SK-N-SH (cell line): ENCODE measurements around the gene CSTF3. TPM values are rescaled to one million over a fixed set of nuclear protein-coding genes. Genes with fewer than 3 reads are reported as not detected.

Source experiments
- CTCF ChIA-PET: fragments of 300-600, 350-600 bp; formaldehyde crosslinking; extraction: SDS; loops from one replicate; lab custom pipeline; 2021; lab: Yijun Ruan, JAX
- POLR2A ChIA-PET: fragments of 350-600 bp; sonication (Branson Sonifier 250); formaldehyde crosslinking; extraction: SDS; loops from one replicate; lab custom pipeline; 2020; ENCODE audit warnings: antibody characterized with exemption, inconsistent platforms; lab: Yijun Ruan, JAX
- DNase-seq: peaks from one replicate; pipeline ENCODE4 v3.0.0; 2012
- H2AFZ ChIP-seq: fragments of 200-600 bp; sonication (generic); 2 replicates; pipeline ENCODE4 v1.8.1; 2016; ENCODE audit warnings: antibody characterized with exemption, mild to moderate bottlenecking, low read depth
- H3F3A ChIP-seq: fragments of 200-600 bp; sonication (generic); replicated peaks from 2 replicates; pipeline ENCODE3; 2016; ENCODE audit warnings: antibody characterized with exemption, mild to moderate bottlenecking; ENCODE audit not compliant: insufficient read depth
- H3K27ac ChIP-seq, 2 experiments: fragments of 200-500 bp in 1 of 2; fragments of 200-600 bp in 1 of 2; sonication (Bioruptor generic) in 1 of 2; sonication (generic), shearing (Covaris generic) in 1 of 2; 2 replicates each; pipeline versions ENCODE4 v1.5.1 to v1.6.1; 2014 to 2016; ENCODE audit warnings: low read depth in 2 of 2, inconsistent platforms in 1 of 2, low read length in 1 of 2, mild to moderate bottlenecking in 1 of 2, mixed read lengths in 1 of 2
- H3K27me3 ChIP-seq: fragments of 200-600 bp; sonication (generic), shearing (Covaris generic); 2 replicates; pipeline ENCODE4 v1.6.1; 2016; ENCODE audit warnings: mixed run types; ENCODE audit not compliant: insufficient read depth
- H3K36me3 ChIP-seq, 2 experiments: fragments of 200-500 bp in 1 of 2; fragments of 200-600 bp in 1 of 2; sonication (Bioruptor generic) in 1 of 2; sonication (generic) in 1 of 2; replicated peaks in 1 of 2; 2 replicates each; pipeline versions ENCODE3 to v1.5.1; 2014 to 2016; ENCODE audit warnings: low read length in 1 of 2, mild to moderate bottlenecking in 1 of 2; ENCODE audit not compliant: insufficient read depth in 2 of 2, control insufficient read depth in 1 of 2
- H3K4me1 ChIP-seq, 2 experiments: fragments of 200-500 bp in 1 of 2; fragments of 200-600 bp in 1 of 2; sonication (Bioruptor generic) in 1 of 2; sonication (generic), shearing (Covaris generic) in 1 of 2; 2 replicates each; pipeline versions ENCODE4 v1.5.1 to v1.6.1; 2014 to 2016; ENCODE audit warnings: low read depth in 1 of 2, low read length in 1 of 2, mixed run types in 1 of 2; ENCODE audit not compliant: insufficient read depth in 2 of 2, control insufficient read depth in 1 of 2
- H3K4me2 ChIP-seq: fragments of 200-600 bp; sonication (generic), shearing (Covaris generic); 2 replicates; pipeline ENCODE4 v1.6.1; 2017; ENCODE audit warnings: mixed run types
- H3K4me3 ChIP-seq, 2 experiments: fragments of 200-500 bp in 1 of 2; fragments of 200-600 bp in 1 of 2; sonication (Bioruptor generic) in 1 of 2; sonication (generic), shearing (Covaris generic) in 1 of 2; 2 replicates each; pipeline versions ENCODE4 v1.5.1 to v1.8.1; 2014 to 2016; ENCODE audit warnings: low read depth in 2 of 2, inconsistent platforms in 1 of 2, low read length in 1 of 2, mild to moderate bottlenecking in 1 of 2, mixed read lengths in 1 of 2, moderate library complexity in 1 of 2
- H3K79me2 ChIP-seq: fragments of 200-600 bp; sonication (generic); 2 replicates; pipeline ENCODE4 v1.8.1; 2017; ENCODE audit warnings: mild to moderate bottlenecking; ENCODE audit not compliant: insufficient read depth
- H3K9ac ChIP-seq: fragments of 200-600 bp; sonication (generic); 2 replicates; pipeline ENCODE4 v1.6.1; 2017; ENCODE audit warnings: mixed run types
- H3K9me2 ChIP-seq: fragments of 200-600 bp; sonication (generic); 2 replicates; pipeline ENCODE4 v1.6.1; 2017; ENCODE audit warnings: mixed run types
- H3K9me3 ChIP-seq: fragments of 200-600 bp; sonication (generic); 2 replicates; pipeline ENCODE4 v1.6.1; 2017; ENCODE audit warnings: mixed run types, mild to moderate bottlenecking, moderate library complexity
- H4K20me1 ChIP-seq: fragments of 200-600 bp; sonication (generic); 2 replicates; pipeline ENCODE4 v1.6.1; 2017; ENCODE audit warnings: mild to moderate bottlenecking, mixed run types; ENCODE audit not compliant: insufficient read depth
- ELF1 ChIP-seq: IDR thresholded peaks from 2 replicates; pipeline ENCODE4 v1.4.0; 2012
- EP300 ChIP-seq, 2 experiments: IDR thresholded peaks; 2 replicates each; pipeline versions ENCODE4 v1.4.0 to v1.6.1; 2012; ENCODE audit warnings: borderline replicate concordance in 1 of 2, low read depth in 1 of 2, low read length in 1 of 2
- FOXJ3 ChIP-seq: sonication (generic); formaldehyde crosslinking; IDR thresholded peaks from 2 replicates; pipeline ENCODE4 v1.5.1; 2020; ENCODE audit warnings: mild to moderate bottlenecking, missing genetic modification reagents
- GATA2 ChIP-seq: sonication (generic); formaldehyde crosslinking; IDR thresholded peaks from 2 replicates; pipeline ENCODE4 v1.5.0; 2020; ENCODE audit warnings: mild to moderate bottlenecking, missing genetic modification reagents
- NFIC ChIP-seq: IDR thresholded peaks from 2 replicates; pipeline ENCODE4 v1.4.0; 2012; ENCODE audit warnings: borderline replicate concordance
- RAD21 ChIP-seq: IDR thresholded peaks from 2 replicates; pipeline ENCODE4 v1.6.1; 2012; ENCODE audit warnings: mild to moderate bottlenecking, low read length
- TCF12 ChIP-seq: IDR thresholded peaks from 2 replicates; pipeline ENCODE4 v1.4.0; 2012
- TEAD4 ChIP-seq: IDR thresholded peaks from 2 replicates; pipeline ENCODE4 v1.4.0; 2012; ENCODE audit warnings: mild to moderate bottlenecking, borderline replicate concordance; ENCODE audit not compliant: insufficient read depth
- YY1 ChIP-seq: IDR thresholded peaks from 2 replicates; pipeline ENCODE4 v1.4.0; 2012; ENCODE audit warnings: low read depth, mild to moderate bottlenecking
- WGBS: methylation state at CpG from one replicate; pipeline ENCODE4 v1.1.6; 2017; ENCODE audit warnings: low lambda C conversion rate; 5-methylcytosine and 5-hydroxymethylcytosine counted together
- polyA plus RNA-seq, 3 experiments: library from polyadenylated mRNA; depleted of rRNA; stranded (reverse); fragments of >200 nt; gene quantifications; 2 replicates each; pipeline ENCODE4 v1.2.3, GENCODE V29; 2012
- TF ChIP-seq, protein P1 (sequence below): IDR thresholded peaks from 2 replicates; pipeline ENCODE4 v1.4.0; 2012; ENCODE audit warnings: low read depth, borderline replicate concordance
- TF ChIP-seq, protein P2 (sequence below): IDR thresholded peaks from 2 replicates; pipeline ENCODE4 v1.6.1; 2012; ENCODE audit warnings: mild to moderate bottlenecking, low read depth, low read length, moderate library complexity
- TF ChIP-seq, protein P3 (sequence below): IDR thresholded peaks from 2 replicates; pipeline ENCODE4; 2012
- TF ChIP-seq, protein P4 (sequence below): fragments of 150-350 bp; IDR thresholded peaks from 2 replicates; pipeline ENCODE4 v1.6.1; 2017; ENCODE audit warnings: antibody characterized with exemption, low read length, low read depth, borderline replicate concordance

The CSTF3 gene
- polyA plus RNA-seq, 1 of the 3 experiments (the other 2 are of a cell fraction), result 26.3 TPM

DNA sequence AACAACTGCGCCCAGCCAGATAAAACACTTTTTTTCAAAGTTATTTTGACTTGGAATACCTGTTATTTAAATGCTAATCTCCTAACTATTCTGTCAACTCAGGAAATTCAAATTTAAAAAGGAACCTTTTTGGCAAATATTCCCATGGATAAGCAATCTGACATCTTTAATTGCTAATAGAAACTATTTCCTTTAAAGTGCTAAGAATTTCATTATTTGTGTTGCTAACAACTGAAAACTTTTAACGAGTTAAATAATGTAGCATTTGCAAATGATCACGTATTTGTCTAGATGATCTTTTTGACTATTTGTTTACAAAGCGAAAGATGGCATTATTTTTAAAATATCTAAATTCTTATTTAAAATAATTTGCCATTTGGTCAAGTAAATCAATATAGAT lies 28.8 kb downstream of the CSTF3 start:
- Histone ChIP-seq H2AFZ (no peak overlapping the region), H3K27ac (no peak overlapping the region), H3K79me2 (peaks cover 11% of the 10 kb centered on the region), H3K9ac (no peak overlapping the region), H3K9me3 (no peaks in the 10 kb centered on the region), H3K9me2 (no peaks in the 10 kb centered on the region), H4K20me1 (peaks cover 6% of the 10 kb centered on the region; the same call in 1 of the 2 replicates), H3F3A (peaks cover 26% of the 10 kb centered on the region), H3K27me3 (no peaks in the 10 kb centered on the region), H3K4me1 (peaks cover 2 to 39% of the 10 kb centered on the region in 2 experiments; a peak in 3 of 4 replicates), H3K4me3 (no peak overlapping the region), H3K4me2 (no peak overlapping the region), H3K36me3 (peaks cover 20 to 38% of the 10 kb centered on the region in 2 experiments)
- DNase-seq, result no peak
- ChIA-PET POLR2A (no interaction called here), CTCF (no interaction called here)
- TF ChIP-seq, protein P1, sequence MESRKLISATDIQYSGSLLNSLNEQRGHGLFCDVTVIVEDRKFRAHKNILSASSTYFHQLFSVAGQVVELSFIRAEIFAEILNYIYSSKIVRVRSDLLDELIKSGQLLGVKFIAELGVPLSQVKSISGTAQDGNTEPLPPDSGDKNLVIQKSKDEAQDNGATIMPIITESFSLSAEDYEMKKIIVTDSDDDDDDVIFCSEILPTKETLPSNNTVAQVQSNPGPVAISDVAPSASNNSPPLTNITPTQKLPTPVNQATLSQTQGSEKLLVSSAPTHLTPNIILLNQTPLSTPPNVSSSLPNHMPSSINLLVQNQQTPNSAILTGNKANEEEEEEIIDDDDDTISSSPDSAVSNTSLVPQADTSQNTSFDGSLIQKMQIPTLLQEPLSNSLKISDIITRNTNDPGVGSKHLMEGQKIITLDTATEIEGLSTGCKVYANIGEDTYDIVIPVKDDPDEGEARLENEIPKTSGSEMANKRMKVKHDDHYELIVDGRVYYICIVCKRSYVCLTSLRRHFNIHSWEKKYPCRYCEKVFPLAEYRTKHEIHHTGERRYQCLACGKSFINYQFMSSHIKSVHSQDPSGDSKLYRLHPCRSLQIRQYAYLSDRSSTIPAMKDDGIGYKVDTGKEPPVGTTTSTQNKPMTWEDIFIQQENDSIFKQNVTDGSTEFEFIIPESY, result no peak
- TF ChIP-seq, protein P2, sequence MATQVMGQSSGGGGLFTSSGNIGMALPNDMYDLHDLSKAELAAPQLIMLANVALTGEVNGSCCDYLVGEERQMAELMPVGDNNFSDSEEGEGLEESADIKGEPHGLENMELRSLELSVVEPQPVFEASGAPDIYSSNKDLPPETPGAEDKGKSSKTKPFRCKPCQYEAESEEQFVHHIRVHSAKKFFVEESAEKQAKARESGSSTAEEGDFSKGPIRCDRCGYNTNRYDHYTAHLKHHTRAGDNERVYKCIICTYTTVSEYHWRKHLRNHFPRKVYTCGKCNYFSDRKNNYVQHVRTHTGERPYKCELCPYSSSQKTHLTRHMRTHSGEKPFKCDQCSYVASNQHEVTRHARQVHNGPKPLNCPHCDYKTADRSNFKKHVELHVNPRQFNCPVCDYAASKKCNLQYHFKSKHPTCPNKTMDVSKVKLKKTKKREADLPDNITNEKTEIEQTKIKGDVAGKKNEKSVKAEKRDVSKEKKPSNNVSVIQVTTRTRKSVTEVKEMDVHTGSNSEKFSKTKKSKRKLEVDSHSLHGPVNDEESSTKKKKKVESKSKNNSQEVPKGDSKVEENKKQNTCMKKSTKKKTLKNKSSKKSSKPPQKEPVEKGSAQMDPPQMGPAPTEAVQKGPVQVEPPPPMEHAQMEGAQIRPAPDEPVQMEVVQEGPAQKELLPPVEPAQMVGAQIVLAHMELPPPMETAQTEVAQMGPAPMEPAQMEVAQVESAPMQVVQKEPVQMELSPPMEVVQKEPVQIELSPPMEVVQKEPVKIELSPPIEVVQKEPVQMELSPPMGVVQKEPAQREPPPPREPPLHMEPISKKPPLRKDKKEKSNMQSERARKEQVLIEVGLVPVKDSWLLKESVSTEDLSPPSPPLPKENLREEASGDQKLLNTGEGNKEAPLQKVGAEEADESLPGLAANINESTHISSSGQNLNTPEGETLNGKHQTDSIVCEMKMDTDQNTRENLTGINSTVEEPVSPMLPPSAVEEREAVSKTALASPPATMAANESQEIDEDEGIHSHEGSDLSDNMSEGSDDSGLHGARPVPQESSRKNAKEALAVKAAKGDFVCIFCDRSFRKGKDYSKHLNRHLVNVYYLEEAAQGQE, result no peak
- TF ChIP-seq FOXJ3 (no peak), EP300 (IDR thresholded peaks at IDR 0.05; ENCODE audit: borderline replicate concordance in 1 of 2, low read depth in 1 of 2, low read length in 1 of 2) (no peak), RAD21 (no peak), ELF1 (no peak), TEAD4 (no peak), GATA2 (CRISPR knock-in tag) (no peak), TCF12 (no peak), NFIC (no peak), YY1 (no peak)
- TF ChIP-seq, protein P3, sequence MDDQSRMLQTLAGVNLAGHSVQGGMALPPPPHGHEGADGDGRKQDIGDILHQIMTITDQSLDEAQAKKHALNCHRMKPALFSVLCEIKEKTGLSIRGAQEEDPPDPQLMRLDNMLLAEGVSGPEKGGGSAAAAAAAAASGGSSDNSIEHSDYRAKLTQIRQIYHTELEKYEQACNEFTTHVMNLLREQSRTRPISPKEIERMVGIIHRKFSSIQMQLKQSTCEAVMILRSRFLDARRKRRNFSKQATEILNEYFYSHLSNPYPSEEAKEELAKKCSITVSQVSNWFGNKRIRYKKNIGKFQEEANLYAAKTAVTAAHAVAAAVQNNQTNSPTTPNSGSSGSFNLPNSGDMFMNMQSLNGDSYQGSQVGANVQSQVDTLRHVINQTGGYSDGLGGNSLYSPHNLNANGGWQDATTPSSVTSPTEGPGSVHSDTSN, result no peak
- TF ChIP-seq, protein P4, sequence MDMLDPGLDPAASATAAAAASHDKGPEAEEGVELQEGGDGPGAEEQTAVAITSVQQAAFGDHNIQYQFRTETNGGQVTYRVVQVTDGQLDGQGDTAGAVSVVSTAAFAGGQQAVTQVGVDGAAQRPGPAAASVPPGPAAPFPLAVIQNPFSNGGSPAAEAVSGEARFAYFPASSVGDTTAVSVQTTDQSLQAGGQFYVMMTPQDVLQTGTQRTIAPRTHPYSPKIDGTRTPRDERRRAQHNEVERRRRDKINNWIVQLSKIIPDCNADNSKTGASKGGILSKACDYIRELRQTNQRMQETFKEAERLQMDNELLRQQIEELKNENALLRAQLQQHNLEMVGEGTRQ, result no peak
- WGBS, result 94% methylated on average over 4 of the region's 4 CpGs
